ENCODE measurements around the gene FAAP20.

The FAAP20 gene

GRCh38 chr1:2229911-2230731 is 35.5 kb upstream of the FAAP20 start:
- DNase-seq: no peak

GRCh38 chr1:2229037-2229864 is 34.7 kb upstream of the FAAP20 start:
- DNase-seq: peak; percentile 40

- DNase-seq: no peak
These were observed 34.1 kb upstream of the FAAP20 start for GRCh38 chr1:2228694-2229036.

GRCh38 chr1:2228157-2228594 is 33.6 kb upstream of the FAAP20 start, which contains the start of gene SKI:
TSS of gene SKI (plus strand) at chr1:2228319. CDS start at chr1:2228767, 448 bp downstream.
- no peak for DNase-seq

GRCh38 chr1:2227346-2228156 is 33.0 kb upstream of the FAAP20 start:
- peak; percentile 94 for DNase-seq

- DNase-seq: no peak
These were observed 32.2 kb upstream of the FAAP20 start for GRCh38 chr1:2226525-2227345.

GRCh38 chr1:2224631-2225428 is 30.3 kb upstream of the FAAP20 start:
- no peak for DNase-seq

GRCh38 chr1:2224170-2224584 is 29.6 kb upstream of the FAAP20 start:
- DNase-seq: no peak

- DNase-seq: no peak
These were observed 26.7 kb upstream of the FAAP20 start for GRCh38 chr1:2221271-2221670.

- DNase-seq: no peak
These were observed 22.1 kb upstream of the FAAP20 start for GRCh38 chr1:2216767-2217058.

GRCh38 chr1:2215909-2216766 is 21.6 kb upstream of the FAAP20 start:
- DNase-seq: no peak

- no peak for DNase-seq
These were observed 20.8 kb upstream of the FAAP20 start for GRCh38 chr1:2215329-2215728.

- DNase-seq: no peak
These were observed 20.1 kb upstream of the FAAP20 start for GRCh38 chr1:2214541-2215241.

- DNase-seq: no peak
These were observed 19.3 kb upstream of the FAAP20 start for GRCh38 chr1:2213576-2214505.

- no peak for DNase-seq
These were observed 18.2 kb upstream of the FAAP20 start for GRCh38 chr1:2212532-2213491.

GRCh38 chr1:2212274-2212531 is 17.6 kb upstream of the FAAP20 start:
- DNase-seq: no peak

GRCh38 chr1:2210786-2211185 is 16.2 kb upstream of the FAAP20 start:
- DNase-seq: no peak
